ENCODE results near the gene GARIN5A.
A peak's percentile ranks its signal among the peaks of the same experiment; 100 is the strongest.

GARIN5A gene

DNA sequence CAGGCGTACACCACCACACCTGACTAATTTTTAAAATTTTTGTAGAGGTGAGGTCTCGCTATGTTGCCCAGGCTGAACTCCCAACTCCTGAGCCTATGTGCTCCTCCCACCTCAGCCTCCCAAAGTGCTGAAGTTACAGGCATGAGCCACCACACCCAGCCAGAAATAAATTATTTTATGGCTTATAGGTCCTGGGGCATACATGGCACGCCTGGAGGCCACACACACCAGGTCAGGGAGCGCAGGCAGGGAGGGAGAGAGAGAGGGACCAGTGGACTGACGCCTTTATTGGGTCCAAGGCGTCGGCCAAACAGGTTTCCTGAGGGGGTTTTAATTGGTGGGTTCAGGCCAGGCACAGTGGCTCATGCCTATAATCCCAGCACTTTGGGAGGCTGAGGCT is 51.1 kb downstream of the GARIN5A start:
- H3K4me1 ChIP-seq: peaks cover 11 to 57% (median 40%) of the 10 kb centered on the region in 10 experiments
- no peak overlapping the region for H3K4me2 ChIP-seq
- H4K20me1 ChIP-seq: peaks cover 0 to 19% (median 7%) of the 10 kb centered on the region in 11 experiments; a peak in 9 of 22 replicates
- no peak overlapping the region for H3K4me3 ChIP-seq
- peaks cover 0 to 4% (median 0%) of the 10 kb centered on the region in 11 experiments; a peak in 1 of 22 replicates for H3K9me3 ChIP-seq (replicated peaks in 1 of 11)
- H3K36me3 ChIP-seq: peaks cover 0 to 67% (median 20%) of the 10 kb centered on the region in 11 experiments; a peak in 17 of 22 replicates
- TF ChIP-seq Cebpa-rat (IDR thresholded peaks at IDR 0.05): no peak
- no peaks in the 10 kb centered on the region for H3K27me3 ChIP-seq
- no peak overlapping the region for H3K27ac ChIP-seq
- H3K9ac ChIP-seq: no peak overlapping the region

DNA sequence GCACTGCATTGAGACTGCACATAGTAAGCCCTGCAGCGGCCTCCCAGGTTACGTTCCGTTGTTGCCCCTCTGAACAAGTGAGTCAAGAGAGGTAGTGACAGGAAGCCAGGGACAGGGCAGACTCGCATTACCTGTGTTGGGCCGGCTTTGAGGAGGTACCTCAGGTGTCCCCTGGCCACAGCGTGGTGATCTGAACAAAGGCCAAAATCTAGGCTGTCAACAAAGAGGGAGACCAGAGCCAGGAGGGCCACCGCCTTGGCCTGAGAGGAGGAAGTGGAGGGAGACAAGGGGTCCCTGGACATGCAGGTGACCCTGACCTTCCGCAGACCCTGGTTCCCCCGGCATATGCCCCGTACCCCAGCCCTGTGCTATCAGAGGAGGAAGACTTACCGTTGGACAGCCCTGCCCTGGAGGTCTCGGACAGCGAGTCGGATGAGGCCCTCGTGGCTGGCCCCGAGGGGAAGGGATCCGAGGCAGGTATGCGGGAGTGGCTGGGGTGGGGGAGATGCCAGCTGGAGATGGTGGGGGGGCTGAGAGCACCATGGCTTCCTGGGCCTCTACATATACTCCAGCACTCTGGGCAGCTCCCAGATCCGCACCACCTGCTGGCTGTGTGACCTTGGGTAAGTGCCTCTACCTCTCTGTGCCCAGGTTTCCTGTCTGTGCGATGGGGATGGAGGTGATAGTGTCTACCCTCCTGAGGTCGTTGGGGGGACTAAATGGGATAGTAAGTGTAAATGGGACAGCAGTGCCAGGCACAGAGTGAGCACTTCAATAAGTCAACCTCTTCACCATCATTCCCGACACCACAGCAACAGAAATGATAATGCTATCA is 53.2 kb downstream of the GARIN5A start:
- H3K4me3 ChIP-seq: no peak overlapping the region
- H3K36me3 ChIP-seq: peaks cover 0 to 60% (median 20%) of the 10 kb centered on the region in 11 experiments; a peak in 17 of 22 replicates
- H3K27ac ChIP-seq: no peak overlapping the region
- no peak overlapping the region; a peak in 1 of 22 replicates for H3K9ac ChIP-seq
- H3K4me1 ChIP-seq: peaks cover 20 to 57% (median 42%) of the 10 kb centered on the region in 10 experiments
- H3K9me3 ChIP-seq (replicated peaks in 1 of 11): peaks cover 0 to 4% (median 0%) of the 10 kb centered on the region in 11 experiments; a peak in 1 of 22 replicates
- H4K20me1 ChIP-seq: peaks cover 0 to 19% (median 7%) of the 10 kb centered on the region in 11 experiments; a peak in 9 of 22 replicates
- H3K27me3 ChIP-seq: peaks cover 0 to 7% (median 0%) of the 10 kb centered on the region in 11 experiments; a peak in 1 of 22 replicates
- no peak overlapping the region for H3K4me2 ChIP-seq
- no peak for TF ChIP-seq Cebpa-rat (IDR thresholded peaks at IDR 0.05)

- TF ChIP-seq Cebpa-rat (IDR thresholded peaks at IDR 0.05): no peak
- peak overlapping the region in 7 of 11 experiments; percentile 8 to 41 (median 29); a peak in 6 of 22 replicates for H3K9ac ChIP-seq
- H3K4me2 ChIP-seq: peak overlapping the region in 7 of 11 experiments; percentile 1 to 98 (median 26); a peak in 6 of 22 replicates
- H3K36me3 ChIP-seq: peaks cover 0 to 56% (median 20%) of the 10 kb centered on the region in 11 experiments; a peak in 17 of 22 replicates
- no peak overlapping the region for H3K4me3 ChIP-seq
- 0 out of 22 replicates have a peak overlapping the region, but pooled peaks of 1 of the 11 experiments have one; percentile 26 for H3K27ac ChIP-seq
- peaks cover 0 to 4% (median 0%) of the 10 kb centered on the region in 11 experiments; a peak in 1 of 22 replicates for H3K9me3 ChIP-seq (replicated peaks in 1 of 11)
- H3K4me1 ChIP-seq: peaks cover 24 to 57% (median 42%) of the 10 kb centered on the region in 10 experiments
- peaks cover 0 to 7% (median 0%) of the 10 kb centered on the region in 11 experiments; a peak in 1 of 22 replicates for H3K27me3 ChIP-seq
- peaks cover 0 to 19% (median 7%) of the 10 kb centered on the region in 11 experiments; a peak in 9 of 22 replicates for H4K20me1 ChIP-seq
These were observed 54.0 kb downstream of the GARIN5A start for GRCh38 chr19:50422397-50423278.

DNA sequence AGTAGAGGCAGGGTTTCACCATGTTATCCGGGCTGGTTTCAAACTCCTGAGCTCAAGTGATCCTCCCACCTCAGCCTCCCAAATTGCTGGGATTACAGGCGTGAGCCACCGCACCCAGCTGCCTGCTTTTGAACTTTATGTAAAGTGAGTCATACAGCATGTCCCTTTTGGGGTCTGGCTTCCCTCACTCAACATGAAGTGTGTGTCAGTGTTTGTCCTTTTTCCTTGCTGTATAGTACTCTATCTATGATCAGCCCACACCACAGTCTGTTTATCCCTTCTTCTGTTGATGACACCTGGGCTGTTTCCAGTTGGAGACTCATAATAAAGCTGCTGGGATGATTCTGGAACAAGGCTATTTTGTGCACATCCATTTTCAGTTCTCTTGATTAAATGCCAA is 55.8 kb downstream of the GARIN5A start:
- TF ChIP-seq Cebpa-rat (IDR thresholded peaks at IDR 0.05): no peak
- Histone ChIP-seq H3K4me2 (peak overlapping the region in 8 of 11 experiments; percentile 81 to 98 (median 96); a peak in 16 of 22 replicates), H3K27ac (no peak overlapping the region), H3K9ac (peak overlapping the region in 2 of 11 experiments; percentile 74 to 81; a peak in 2 of 22 replicates), H3K4me1 (peaks cover 39 to 70% (median 56%) of the 10 kb centered on the region in 10 experiments), H3K4me3 (peak overlapping the region in 6 of 10 experiments; percentile 63 to 80 (median 70); a peak in 8 of 20 replicates), H3K9me3 (replicated peaks in 1 of 11) (peaks cover 0 to 4% (median 0%) of the 10 kb centered on the region in 11 experiments; a peak in 1 of 22 replicates), H4K20me1 (peaks cover 0 to 19% (median 10%) of the 10 kb centered on the region in 11 experiments; a peak in 9 of 22 replicates), H3K27me3 (peaks cover 0 to 7% (median 0%) of the 10 kb centered on the region in 11 experiments; a peak in 1 of 22 replicates), H3K36me3 (peaks cover 0 to 45% (median 20%) of the 10 kb centered on the region in 11 experiments; a peak in 17 of 22 replicates)

- H3K4me1 ChIP-seq: peaks cover 45 to 74% (median 61%) of the 10 kb centered on the region in 10 experiments
- TF ChIP-seq Cebpa-rat (IDR thresholded peaks at IDR 0.05): no peak
- H4K20me1 ChIP-seq: peaks cover 0 to 19% (median 10%) of the 10 kb centered on the region in 11 experiments; a peak in 9 of 22 replicates
- H3K27me3 ChIP-seq: peaks cover 0 to 7% (median 0%) of the 10 kb centered on the region in 11 experiments; a peak in 1 of 22 replicates
- H3K4me2 ChIP-seq: peak overlapping the region; percentile 81 to 98 (median 96)
- H3K36me3 ChIP-seq: peaks cover 0 to 39% (median 20%) of the 10 kb centered on the region in 11 experiments; a peak in 17 of 22 replicates
- peak overlapping the region in 9 of 11 experiments; percentile 23 to 82 (median 69); a peak in 16 of 22 replicates for H3K27ac ChIP-seq
- H3K9ac ChIP-seq: peak overlapping the region in 10 of 11 experiments; percentile 31 to 86 (median 76); a peak in 18 of 22 replicates
- peak overlapping the region in 8 of 10 experiments; percentile 62 to 80 (median 70); a peak in 17 of 20 replicates for H3K4me3 ChIP-seq
- peaks cover 0 to 4% (median 0%) of the 10 kb centered on the region in 11 experiments; a peak in 1 of 22 replicates for H3K9me3 ChIP-seq (replicated peaks in 1 of 11)
These were observed 56.5 kb downstream of the GARIN5A start for GRCh38 chr19:50420127-50420526.

DNA sequence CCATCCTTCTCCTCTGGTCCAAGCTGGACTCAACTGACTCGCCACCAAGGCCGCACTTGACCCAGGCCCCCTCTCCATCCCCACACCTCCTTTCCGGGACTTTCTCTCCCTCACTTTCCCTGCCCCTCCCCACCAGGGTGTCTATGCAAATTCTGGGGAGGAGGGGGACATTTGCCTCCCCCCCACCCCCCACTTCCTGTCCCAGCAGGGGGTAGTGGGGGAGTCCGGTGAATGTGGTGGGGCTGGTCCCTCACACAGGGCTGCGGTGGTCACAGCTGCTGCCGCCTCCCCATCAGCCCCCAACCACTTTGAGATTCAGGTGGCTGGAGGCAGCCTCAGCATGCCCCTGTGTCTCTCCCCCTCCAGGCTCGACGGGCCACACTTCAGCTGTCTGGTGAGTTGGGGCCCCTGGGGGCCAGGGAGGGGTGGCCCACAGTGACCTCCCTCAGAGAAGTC is 57.0 kb downstream of the GARIN5A start:
- H3K4me2 ChIP-seq: peak overlapping the region; percentile 81 to 98 (median 96)
- H3K9ac ChIP-seq: peak overlapping the region in 10 of 11 experiments; percentile 31 to 86 (median 76); a peak in 20 of 22 replicates

DNA sequence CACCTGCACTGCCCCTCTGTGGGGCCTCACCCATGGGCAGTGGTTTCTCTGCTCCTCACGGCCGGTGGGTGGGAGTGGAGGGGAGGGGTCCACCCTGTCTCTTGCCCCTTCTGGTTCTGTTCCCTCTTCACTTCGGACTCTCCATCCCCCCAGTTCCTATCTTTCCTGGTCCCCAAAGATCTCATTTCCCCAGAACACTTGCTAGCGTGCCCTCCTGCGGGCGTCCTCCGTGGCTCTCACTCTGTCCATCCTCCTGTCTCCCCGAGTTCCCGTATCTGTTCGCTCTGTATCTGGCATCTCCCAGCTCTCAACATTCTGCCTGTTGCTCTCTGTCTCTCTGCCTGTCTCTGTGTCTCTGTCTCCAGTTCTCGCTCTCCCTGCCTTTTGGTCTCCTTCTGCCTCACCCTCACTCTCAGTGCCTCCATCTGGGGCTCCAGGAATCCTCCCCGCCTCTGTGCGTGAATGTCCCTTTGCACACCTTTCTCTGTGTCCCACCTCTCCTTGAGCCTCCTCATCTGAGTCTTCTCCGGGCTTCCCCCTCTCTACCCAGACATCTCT is 57.5 kb downstream of the GARIN5A start:
- H3K4me3 ChIP-seq: peak overlapping the region; percentile 40 to 80 (median 68)
- H3K9me3 ChIP-seq (replicated peaks in 1 of 11): peaks cover 0 to 4% (median 0%) of the 10 kb centered on the region in 11 experiments; a peak in 1 of 22 replicates
- H4K20me1 ChIP-seq: peaks cover 0 to 20% (median 10%) of the 10 kb centered on the region in 11 experiments; a peak in 9 of 22 replicates
- H3K36me3 ChIP-seq: peaks cover 0 to 31% (median 23%) of the 10 kb centered on the region in 11 experiments; a peak in 17 of 22 replicates
- H3K9ac ChIP-seq: peak overlapping the region; percentile 31 to 86 (median 75); a peak in 21 of 22 replicates
- no peak for TF ChIP-seq Cebpa-rat (IDR thresholded peaks at IDR 0.05)
- H3K27me3 ChIP-seq: peaks cover 0 to 7% (median 0%) of the 10 kb centered on the region in 11 experiments; a peak in 1 of 22 replicates
- peak overlapping the region; percentile 81 to 98 (median 96) for H3K4me2 ChIP-seq
- peaks cover 51 to 84% (median 71%) of the 10 kb centered on the region in 10 experiments for H3K4me1 ChIP-seq
- H3K27ac ChIP-seq: peak overlapping the region in 9 of 11 experiments; percentile 23 to 82 (median 69); a peak in 17 of 22 replicates

More for the DNA sequence above, 57.0 kb downstream of the GARIN5A start:
- Histone ChIP-seq H3K9me3 (replicated peaks in 1 of 11) (peaks cover 0 to 4% (median 0%) of the 10 kb centered on the region in 11 experiments; a peak in 1 of 22 replicates), H3K4me1 (peaks cover 49 to 79% (median 66%) of the 10 kb centered on the region in 10 experiments), H3K36me3 (peaks cover 0 to 33% (median 20%) of the 10 kb centered on the region in 11 experiments; a peak in 17 of 22 replicates), H3K27me3 (peaks cover 0 to 7% (median 0%) of the 10 kb centered on the region in 11 experiments; a peak in 1 of 22 replicates), H3K27ac (peak overlapping the region in 9 of 11 experiments; percentile 23 to 82 (median 69); a peak in 16 of 22 replicates), H3K4me3 (peak overlapping the region in 9 of 10 experiments; percentile 47 to 80 (median 69); a peak in 19 of 20 replicates), H4K20me1 (peaks cover 0 to 20% (median 10%) of the 10 kb centered on the region in 11 experiments; a peak in 9 of 22 replicates)
- TF ChIP-seq Cebpa-rat (IDR thresholded peaks at IDR 0.05): no peak

Measured in BLaER1 treated with 17β-estradiol and CSF1 and Interleukin-3, amounts not matched to agents 10 nM and 100 nM (cell line).